CD8-positive, alpha-beta memory T cell (primary cell): ENCODE data around the gene RABGEF1. TPM values are rescaled to one million over a fixed set of nuclear protein-coding genes. Genes with fewer than 3 reads are reported as not detected.
"Not testable (repeated sequence)": the region's sequence is repeated elsewhere in the genome, so short reads cannot be mapped to it uniquely, and the experiment has no call there.

Experiments
- CTCF ChIA-PET: fragments of 350-600 bp; sonication (Branson Sonifier 250); formaldehyde crosslinking; loops from one replicate; lab custom pipeline; 2021; ENCODE audit warnings: antibody characterized with exemption; lab: Charles Lee
- POLR2A ChIA-PET: fragments of 350-600 bp; sonication (Branson Sonifier 250); formaldehyde crosslinking; loops from one replicate; lab custom pipeline; 2021; ENCODE audit warnings: antibody characterized with exemption; lab: Charles Lee
- DNase-seq, 5 donors: peaks; one replicate each; pipeline versions ENCODE4 v3.0.0 to v3.0.0-alpha.2; 2020 to 2022; ENCODE audit warnings: mixed read lengths in 1 of 5
- H3K27ac ChIP-seq: one replicate; pipeline ENCODE4 v1.7.0; 2013; ENCODE audit warnings: low read depth, mild to moderate bottlenecking, low read length, moderate library complexity
- H3K27me3 ChIP-seq: 2 replicates; pipeline ENCODE4 v1.7.0; 2013; ENCODE audit warnings: low read length, mild to moderate bottlenecking; ENCODE audit not compliant: insufficient read depth, poor library complexity, severe bottlenecking
- H3K36me3 ChIP-seq: 2 replicates; pipeline ENCODE4 v1.7.0; 2013; ENCODE audit warnings: mild to moderate bottlenecking, low read length, moderate library complexity; ENCODE audit not compliant: insufficient read depth
- H3K4me1 ChIP-seq: 2 replicates; pipeline ENCODE4 v1.7.0; 2013; ENCODE audit warnings: mild to moderate bottlenecking, low read length, moderate library complexity; ENCODE audit not compliant: insufficient read depth
- H3K4me3 ChIP-seq: 2 replicates; pipeline ENCODE4 v1.7.0; 2013; ENCODE audit warnings: mild to moderate bottlenecking, low read length
- H3K9me3 ChIP-seq: 2 replicates; pipeline ENCODE4 v1.7.0; 2013; ENCODE audit warnings: mild to moderate bottlenecking, low read length
- H3K27ac Mint-ChIP-seq, 8 donors: one replicate each; pipeline ENCODE4 v1.8.0; 2020 to 2021; ENCODE audit warnings: mixed read lengths in 8 of 8, mild to moderate bottlenecking in 6 of 8, inconsistent platforms in 3 of 8, moderate library complexity in 3 of 8
- H3K27me3 Mint-ChIP-seq, 2 donors: one replicate each; pipeline ENCODE4 v1.8.0; 2020 to 2021; ENCODE audit warnings: mixed read lengths in 2 of 2, mild to moderate bottlenecking in 1 of 2, moderate library complexity in 1 of 2
- H3K36me3 Mint-ChIP-seq, 3 donors: one replicate each; pipeline ENCODE4 v1.8.0; 2020 to 2021; ENCODE audit warnings: mixed read lengths in 3 of 3, inconsistent platforms in 1 of 3, mild to moderate bottlenecking in 1 of 3
- H3K4me1 Mint-ChIP-seq, 3 donors: one replicate each; pipeline ENCODE4 v1.8.0; 2020 to 2021; ENCODE audit warnings: mixed read lengths in 3 of 3, inconsistent platforms in 1 of 3, mild to moderate bottlenecking in 1 of 3
- H3K4me3 Mint-ChIP-seq, 7 donors: one replicate each; pipeline ENCODE4 v1.8.0; 2020 to 2021; ENCODE audit warnings: mixed read lengths in 7 of 7, mild to moderate bottlenecking in 6 of 7, moderate library complexity in 4 of 7, inconsistent platforms in 2 of 7
- H3K9me3 Mint-ChIP-seq, 5 donors: one replicate each; pipeline ENCODE4 v1.8.0; 2020 to 2022; ENCODE audit warnings: mixed read lengths in 5 of 5, mild to moderate bottlenecking in 3 of 5, moderate library complexity in 2 of 5, inconsistent platforms in 1 of 5
- polyA plus RNA-seq: library from polyadenylated mRNA; unstranded; fragments of 300-500 nt; fragmentation: Illumina TruSeq; gene quantifications from one replicate; pipeline ENCODE4 v1.2.3, GENCODE V29; 2021
- total RNA-seq, 2 experiments: library from RNA; stranded (reverse); gene quantifications; one replicate each; pipeline ENCODE4 v1.2.3, GENCODE V29; 2021

Gene RABGEF1
- total and polyA plus RNA-seq, 3 experiments from 2014 or later = 24.4 to 26.3 (median 25.7) TPM

DNA sequence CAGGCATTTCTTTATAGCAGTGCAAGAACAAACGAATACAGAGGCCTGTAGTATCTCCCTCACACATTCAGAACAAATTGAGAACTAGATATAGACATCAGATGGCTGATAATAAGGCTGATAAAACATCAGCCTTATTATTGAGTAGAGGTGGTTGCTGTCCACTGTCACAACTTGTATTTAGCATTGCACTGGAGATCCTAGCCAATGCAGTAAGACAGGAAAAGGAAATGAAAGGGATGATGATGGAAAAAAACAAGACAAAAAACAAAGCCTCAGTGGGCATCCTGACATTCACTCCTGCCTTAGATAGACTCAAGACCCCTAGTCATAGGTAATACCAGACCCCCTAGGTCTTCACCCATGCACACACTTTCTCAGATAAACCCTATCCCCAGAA lies 4.7 kb upstream of the RABGEF1 start:
- Histone ChIP-seq H3K27ac (no peak overlapping the region), H3K9me3 (no peaks in the 10 kb centered on the region), H3K27me3 (no peaks in the 10 kb centered on the region), H3K4me3 (no peak overlapping the region), H3K4me1 (peaks cover 6% of the 10 kb centered on the region), H3K36me3 (no peaks in the 10 kb centered on the region)
- no peak for DNase-seq
- Mint-ChIP-seq H3K27ac (peak overlapping the region in 7 of 8 donors; percentile 4 to 89 (median 77)), H3K9me3 (peaks cover 0 to 6% (median 0%) of the 10 kb centered on the region in 5 donors), H3K4me3 (peak overlapping the region in 2 of 7 donors; percentile 75 to 89), H3K27me3 (no peaks in the 10 kb centered on the region), H3K36me3 (peaks cover 4 to 28% (median 5%) of the 10 kb centered on the region in 3 donors), H3K4me1 (peaks cover 24 to 47% (median 32%) of the 10 kb centered on the region in 3 donors)
- ChIA-PET CTCF (no interaction called here), POLR2A (no interaction called here)

DNA sequence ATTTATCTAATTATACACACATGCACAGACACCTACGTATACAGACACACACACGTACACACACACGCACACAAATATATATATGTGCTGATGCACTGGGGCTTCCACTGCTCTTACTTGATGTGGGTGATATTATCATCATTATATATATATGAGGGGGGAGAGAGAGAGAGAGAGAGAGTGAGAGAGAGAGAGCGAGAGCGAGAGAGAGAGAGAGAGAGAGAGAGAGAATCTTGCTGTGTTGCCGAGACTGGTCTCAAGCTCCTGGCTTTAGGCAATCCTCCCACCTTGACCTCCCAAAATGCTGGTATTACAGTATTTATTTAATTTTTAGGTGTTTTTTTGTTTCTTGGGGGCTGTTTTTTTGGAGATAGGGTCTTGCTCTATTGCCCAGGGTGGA lies 3.6 kb upstream of the RABGEF1 start:
- Mint-ChIP-seq H3K4me1 (peaks cover 31 to 56% (median 37%) of the 10 kb centered on the region in 3 donors), H3K27ac (peak overlapping the region in 4 of 8 donors; percentile 50 to 73 (median 71)), H3K4me3 (no peak overlapping the region), H3K36me3 (peaks cover 4 to 28% (median 5%) of the 10 kb centered on the region in 3 donors), H3K27me3 (peaks cover 0 to 1% of the 10 kb centered on the region in 2 donors), H3K9me3 (peaks cover 0 to 6% (median 0%) of the 10 kb centered on the region in 5 donors)
- ChIA-PET POLR2A (no interaction called here), CTCF (no interaction called here)
- H3K27ac ChIP-seq = no peak overlapping the region
- no peak for DNase-seq
- no peak overlapping the region for H3K4me3 ChIP-seq
- peaks cover 6% of the 10 kb centered on the region for H3K4me1 ChIP-seq
- H3K9me3 ChIP-seq = no peaks in the 10 kb centered on the region
- H3K36me3 ChIP-seq = no peaks in the 10 kb centered on the region
- H3K27me3 ChIP-seq = no peaks in the 10 kb centered on the region

DNA sequence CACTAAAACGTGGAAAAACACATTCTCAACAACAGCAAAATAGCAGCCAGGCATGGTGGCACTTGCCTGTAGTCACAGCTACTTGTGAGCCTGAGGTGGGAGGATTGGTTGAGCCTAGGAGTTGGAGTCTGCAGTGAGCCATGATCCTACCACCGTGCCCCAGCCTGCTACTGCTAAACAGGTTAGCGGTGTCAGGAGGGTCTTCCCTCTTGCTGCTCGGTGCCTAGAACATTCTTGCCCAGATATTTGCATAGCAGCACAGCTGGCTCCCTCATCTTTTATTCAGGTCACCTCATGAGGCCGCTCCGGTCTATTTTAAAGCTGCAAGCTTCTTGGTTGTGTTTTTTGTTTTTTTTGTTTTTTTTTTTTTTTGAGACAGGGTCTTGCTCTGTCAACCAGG lies 2.9 kb upstream of the RABGEF1 start:
- peak overlapping the region in 3 of 7 donors; percentile 26 to 76 (median 27) for H3K4me3 Mint-ChIP-seq
- no peak for DNase-seq
- Histone ChIP-seq H3K4me3 (no peak overlapping the region), H3K36me3 (no peaks in the 10 kb centered on the region), H3K9me3 (no peaks in the 10 kb centered on the region), H3K27ac (no peak overlapping the region), H3K27me3 (no peaks in the 10 kb centered on the region), H3K4me1 (peaks cover 6% of the 10 kb centered on the region)
- CTCF ChIA-PET = interaction anchor here (1.4 kb wide), 1 partner anchor 80 kb away, joined by 3 read pairs; no protein-coding TSS in a partner anchor
- H3K9me3 Mint-ChIP-seq = peaks cover 0 to 6% (median 0%) of the 10 kb centered on the region in 5 donors
- H3K4me1 Mint-ChIP-seq = peaks cover 39 to 64% (median 43%) of the 10 kb centered on the region in 3 donors
- H3K27me3 Mint-ChIP-seq = peaks cover 0 to 1% of the 10 kb centered on the region in 2 donors
- peak overlapping the region in 4 of 8 donors; percentile 21 to 70 (median 53) for H3K27ac Mint-ChIP-seq
- peaks cover 4 to 28% (median 5%) of the 10 kb centered on the region in 3 donors for H3K36me3 Mint-ChIP-seq
- POLR2A ChIA-PET = interaction anchor here (0.6 kb wide), 1 partner anchor 864 kb away, joined by 5 read pairs; no protein-coding TSS in a partner anchor

DNA sequence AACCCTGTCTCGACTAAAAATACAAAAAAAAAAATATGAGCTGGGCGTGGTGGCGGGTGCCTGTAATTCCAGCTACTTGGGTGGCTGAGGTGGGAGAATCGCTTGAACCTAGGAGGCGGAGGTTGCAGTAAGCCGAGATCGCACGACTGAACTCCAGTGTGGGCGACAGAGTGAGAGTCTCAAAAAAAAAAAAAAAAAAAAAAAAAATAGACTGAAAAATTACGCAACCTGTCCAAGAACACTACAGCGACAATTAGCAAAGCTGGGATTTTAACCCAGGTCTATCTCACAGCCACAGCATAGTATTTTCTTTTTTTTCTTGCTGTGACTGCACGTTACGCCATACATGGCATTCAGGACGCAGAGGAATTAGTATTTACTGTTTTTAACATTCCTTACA lies 1.1 kb upstream of the RABGEF1 start:
- H3K9me3 ChIP-seq = no peaks in the 10 kb centered on the region
- H3K27me3 ChIP-seq = no peaks in the 10 kb centered on the region
- peak overlapping the region; percentile 91 to 99 (median 96) for H3K27ac Mint-ChIP-seq
- H3K4me3 Mint-ChIP-seq = peak overlapping the region; percentile 93 to 97 (median 95)
- DNase-seq = no peak
- H3K9me3 Mint-ChIP-seq = peaks cover 0 to 6% (median 0%) of the 10 kb centered on the region in 5 donors
- CTCF ChIA-PET = interaction anchor here (1.4 to 2.0 kb wide), 2 partner anchors 9 to 105 kb away, joined by 5 read pairs; no protein-coding TSS in a partner anchor
- H3K4me1 Mint-ChIP-seq = peaks cover 45 to 73% (median 46%) of the 10 kb centered on the region in 3 donors
- no peaks in the 10 kb centered on the region for H3K36me3 ChIP-seq
- peaks cover 6% of the 10 kb centered on the region for H3K4me1 ChIP-seq
- peaks cover 0 to 1% of the 10 kb centered on the region in 2 donors for H3K27me3 Mint-ChIP-seq
- POLR2A ChIA-PET = interaction anchor here (1.4 to 1.6 kb wide), 6 partner anchors 85 to 256 kb away, joined by 3 to 8 read pairs (median 6); partner anchors contain the start of genes KCTD7 and SBDS
- H3K36me3 Mint-ChIP-seq = peaks cover 4 to 28% (median 5%) of the 10 kb centered on the region in 3 donors
- H3K4me3 ChIP-seq = peak overlapping the region; percentile 79
- peak overlapping the region; percentile 95 for H3K27ac ChIP-seq

- no peaks in the 10 kb centered on the region for H3K36me3 ChIP-seq
- peak in 1 of 5 donors; percentile 54 for DNase-seq
- H3K4me3 Mint-ChIP-seq = peak overlapping the region; percentile 93 to 97 (median 95)
- no peaks in the 10 kb centered on the region for H3K9me3 ChIP-seq
- CTCF ChIA-PET = interaction anchor here (0.6 to 2.0 kb wide), 4 partner anchors 10 to 182 kb away, joined by 3 to 5 read pairs (median 4); partner anchors contain the start of gene TMEM248
- H3K27me3 Mint-ChIP-seq = peaks cover 0 to 1% of the 10 kb centered on the region in 2 donors
- peaks cover 6% of the 10 kb centered on the region for H3K4me1 ChIP-seq
- peak overlapping the region; percentile 95 for H3K27ac ChIP-seq
- H3K9me3 Mint-ChIP-seq = peaks cover 0 to 6% (median 0%) of the 10 kb centered on the region in 5 donors
- H3K27ac Mint-ChIP-seq = peak overlapping the region; percentile 91 to 99 (median 96)
- H3K27me3 ChIP-seq = no peaks in the 10 kb centered on the region
- H3K4me1 Mint-ChIP-seq = peaks cover 47 to 76% (median 49%) of the 10 kb centered on the region in 3 donors
- POLR2A ChIA-PET = interaction anchor here (1.4 to 1.6 kb wide), 6 partner anchors 86 to 255 kb away, joined by 3 to 8 read pairs (median 6); partner anchors contain the start of genes KCTD7 and SBDS
- peak overlapping the region; percentile 79 for H3K4me3 ChIP-seq
- peaks cover 4 to 28% (median 7%) of the 10 kb centered on the region in 3 donors for H3K36me3 Mint-ChIP-seq
These were observed 606 bp upstream of the RABGEF1 start for GRCh38 chr7:66739953-66740301.

DNA sequence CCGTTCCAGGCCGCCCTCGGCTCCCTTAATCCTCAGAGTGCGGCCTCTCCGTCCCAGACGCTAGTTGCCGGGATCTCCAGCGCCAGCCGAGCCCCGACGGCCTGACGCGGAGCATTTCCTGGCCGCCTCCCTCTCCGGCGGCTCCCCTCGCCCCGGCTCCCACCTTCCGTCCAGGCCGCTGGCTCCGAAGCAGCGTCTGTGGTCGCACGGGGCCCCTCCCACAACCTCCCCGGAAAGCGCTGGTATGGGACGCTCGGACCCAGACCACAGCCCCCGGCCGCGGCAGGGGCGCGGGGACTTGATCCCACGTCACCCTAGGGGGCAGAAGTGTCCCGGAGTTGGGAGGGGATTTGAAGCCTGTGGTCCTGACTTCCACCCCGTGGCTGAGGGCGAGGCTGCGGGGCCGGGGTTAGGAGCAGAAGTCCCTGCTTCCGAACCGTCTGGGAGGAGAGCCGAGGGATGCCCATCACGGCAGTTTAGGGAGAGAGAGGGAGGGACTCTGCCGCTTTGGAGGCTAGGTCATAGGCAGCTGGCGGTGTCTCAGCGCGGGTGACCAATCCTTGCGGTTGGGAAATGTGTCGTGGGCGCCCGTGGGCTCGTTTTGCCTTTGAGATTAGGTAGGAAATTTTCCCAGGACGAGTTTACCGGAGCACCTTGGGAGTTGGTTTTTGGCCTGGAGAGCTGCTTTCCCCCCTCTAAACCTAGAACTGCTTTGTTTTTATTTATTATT lies 612 bp downstream of the RABGEF1 start:
- Histone ChIP-seq H3K4me3 (peak overlapping the region; percentile 79), H3K27ac (peak overlapping the region; percentile 95)
- not testable (repeated sequence) for H3K9me3 ChIP-seq, H3K4me1 ChIP-seq, H3K9me3 Mint-ChIP-seq, H3K27me3 Mint-ChIP-seq, H3K27me3 ChIP-seq, H3K36me3 ChIP-seq
- peaks cover 0 to 25% (median 4%) of the 10 kb centered on the region in 3 donors for H3K36me3 Mint-ChIP-seq
- H3K27ac Mint-ChIP-seq = peak overlapping the region; percentile 33 to 98 (median 92)
- ChIA-PET CTCF (interaction anchor here (1.0 to 2.0 kb wide), 3 partner anchors 11 to 183 kb away, joined by 3 to 5 read pairs (median 5); no protein-coding TSS in a partner anchor), POLR2A (interaction anchor here (0.6 to 1.6 kb wide), 11 partner anchors 13 to 1328 kb away, joined by 3 to 8 read pairs (median 3); partner anchors contain the start of genes KCTD7, SBDS and TMEM248)
- H3K4me3 Mint-ChIP-seq = peak overlapping the region; percentile 93 to 97 (median 95)
- DNase-seq = peak in 3 of 5 donors; percentile 43 to 69 (median 46)
- peaks cover 38 to 77% (median 47%) of the 10 kb centered on the region in 3 donors for H3K4me1 Mint-ChIP-seq

DNA sequence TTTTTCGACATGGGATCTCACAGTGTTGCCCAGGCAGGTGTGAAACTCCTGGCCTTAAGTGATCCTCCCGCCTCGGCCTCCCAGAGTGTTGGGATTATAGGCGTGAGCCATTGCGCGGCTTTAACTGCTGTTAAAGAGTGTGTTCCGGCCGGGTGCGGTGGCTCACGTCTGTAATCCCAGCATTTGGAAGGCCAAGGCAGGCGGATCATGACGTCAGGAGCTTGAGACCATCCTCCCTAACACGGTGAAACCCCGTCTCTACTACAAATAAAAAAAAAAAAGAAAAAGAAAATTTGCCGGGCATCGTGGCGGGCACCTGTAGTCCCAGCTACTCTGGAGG lies 1.1 kb downstream of the RABGEF1 start:
- CTCF ChIA-PET = no interaction called here
- no peaks in the 10 kb centered on the region for H3K9me3 ChIP-seq
- peaks cover 6% of the 10 kb centered on the region for H3K4me1 ChIP-seq
- POLR2A ChIA-PET = interaction anchor here (0.6 kb wide), 1 partner anchor 12 kb away, joined by 4 read pairs; no protein-coding TSS in a partner anchor
- Mint-ChIP-seq H3K4me3 (peak overlapping the region; percentile 93 to 97 (median 95)), H3K27me3 (peaks cover 0 to 1% of the 10 kb centered on the region in 2 donors), H3K4me1 (peaks cover 35 to 73% (median 43%) of the 10 kb centered on the region in 3 donors), H3K27ac (peak overlapping the region; percentile 33 to 98 (median 92)), H3K36me3 (peaks cover 0 to 22% (median 2%) of the 10 kb centered on the region in 3 donors), H3K9me3 (no peaks in the 10 kb centered on the region)
- DNase-seq = no peak
- peak overlapping the region; percentile 95 for H3K27ac ChIP-seq
- H3K4me3 ChIP-seq = peak overlapping the region; percentile 79
- H3K36me3 ChIP-seq = no peaks in the 10 kb centered on the region
- H3K27me3 ChIP-seq = no peaks in the 10 kb centered on the region
